ENCODE data around the gene WFDC8.

The WFDC8 gene

GRCh38 chr20:45621593-45621992, 42.5 kb upstream of the WFDC8 start:
- no peak for ATAC-seq
- TF ChIP-seq ZNF565 (CRISPR knock-in tag; conservative IDR thresholded peaks at IDR 0.05; ENCODE audit: low read depth) (no peak), ZNF8 (CRISPR knock-in tag; IDR thresholded peaks at IDR 0.05) (no peak), TCF4 (CRISPR knock-in tag; IDR thresholded peaks at IDR 0.05; ENCODE audit: borderline replicate concordance) (no peak), ARNTL (CRISPR knock-in tag; IDR thresholded peaks at IDR 0.05; ENCODE audit: borderline replicate concordance, low read depth) (no peak), SNAI2 (CRISPR knock-in tag; IDR thresholded peaks at IDR 0.05) (no peak), CREB5 (CRISPR knock-in tag; IDR thresholded peaks at IDR 0.05; ENCODE audit: low read depth) (no peak), OSR1 (CRISPR knock-in tag; IDR thresholded peaks at IDR 0.05) (no peak), RARB (CRISPR knock-in tag; IDR thresholded peaks at IDR 0.05) (no peak), ZC3H10 (CRISPR knock-in tag; IDR thresholded peaks at IDR 0.05) (no peak), BACH2 (CRISPR knock-in tag; IDR thresholded peaks at IDR 0.05; ENCODE audit: borderline replicate concordance) (no peak), ESRRG (CRISPR knock-in tag; IDR thresholded peaks at IDR 0.05) (no peak), PATZ1 (CRISPR knock-in tag; IDR thresholded peaks at IDR 0.05; ENCODE audit: borderline replicate concordance) (no peak), POU6F1 (CRISPR knock-in tag; IDR thresholded peaks at IDR 0.05; ENCODE audit: borderline replicate concordance, low read depth) (no peak), ISL1 (CRISPR knock-in tag; IDR thresholded peaks at IDR 0.05) (no peak), CSDC2 (CRISPR knock-in tag; IDR thresholded peaks at IDR 0.05) (no peak), CSRNP3 (CRISPR knock-in tag; IDR thresholded peaks at IDR 0.05) (no peak), TSHZ2 (CRISPR knock-in tag; IDR thresholded peaks at IDR 0.05) (no peak)

- ATAC-seq: no peak
- no peak for TF ChIP-seq ZFP3 (CRISPR knock-in tag; IDR thresholded peaks at IDR 0.05)
- no peak for TF ChIP-seq CSRNP3 (CRISPR knock-in tag; IDR thresholded peaks at IDR 0.05)
- TF ChIP-seq SNAI2 (CRISPR knock-in tag; IDR thresholded peaks at IDR 0.05): no peak
- TF ChIP-seq CSDC2 (CRISPR knock-in tag; IDR thresholded peaks at IDR 0.05): no peak
- TF ChIP-seq OSR1 (CRISPR knock-in tag; IDR thresholded peaks at IDR 0.05): no peak
- TF ChIP-seq ARNTL (CRISPR knock-in tag; IDR thresholded peaks at IDR 0.05; ENCODE audit: borderline replicate concordance, low read depth): no peak
- no peak for TF ChIP-seq TOX (CRISPR knock-in tag; IDR thresholded peaks at IDR 0.05; ENCODE audit: borderline replicate concordance)
- TF ChIP-seq PPARA (CRISPR knock-in tag; IDR thresholded peaks at IDR 0.05; ENCODE audit: borderline replicate concordance): no peak
- no peak for TF ChIP-seq BACH2 (CRISPR knock-in tag; IDR thresholded peaks at IDR 0.05; ENCODE audit: borderline replicate concordance)
These were observed 38.5 kb upstream of the WFDC8 start for GRCh38 chr20:45617591-45617990.
